Neutrophil (primary cell): ENCODE results near the gene DHPS.
"Not testable (repeated sequence)": the region's sequence is repeated elsewhere in the genome, so short reads cannot be mapped to it uniquely, and the experiment has no call there.

Source experiments
- H3K27ac ChIP-seq: fragments of 200-600 bp; sonication (generic); 2 replicates; pipeline ENCODE4 v1.5.1; 2016; ENCODE audit warnings: mild to moderate bottlenecking, moderate library complexity
- H3K27me3 ChIP-seq: fragments of 200-600 bp; sonication (generic); 2 replicates; pipeline ENCODE4 v1.6.0; 2016; ENCODE audit warnings: mild to moderate bottlenecking
- H3K36me3 ChIP-seq: fragments of 200-600 bp; sonication (generic); 2 replicates; pipeline ENCODE4 v1.5.1; 2017
- H3K4me1 ChIP-seq, 2 experiments: fragments of 200-600 bp in 1 of 2; sonication (generic) in 1 of 2; 1 replicate in 1 of 2; 2 replicates in 1 of 2; pipeline versions ENCODE4 v1.5.1 to v1.6.1; 2013 to 2016; ENCODE audit warnings: low read depth in 1 of 2, low read length in 1 of 2, mild to moderate bottlenecking in 1 of 2, moderate library complexity in 1 of 2; ENCODE audit not compliant: control insufficient read depth in 1 of 2, insufficient read depth in 1 of 2
- H3K4me3 ChIP-seq, 2 experiments: fragments of 200-600 bp in 1 of 2; sonication (generic) in 1 of 2; 1 replicate in 1 of 2; 2 replicates in 1 of 2; pipeline ENCODE4 v1.5.1; 2013 to 2016; ENCODE audit warnings: low read depth in 1 of 2, low read length in 1 of 2, mild to moderate bottlenecking in 1 of 2, moderate library complexity in 1 of 2
- H3K9me3 ChIP-seq: fragments of 200-600 bp; sonication (generic); 2 replicates; pipeline ENCODE4 v1.5.1; 2016
- CTCF ChIP-seq: fragments of 200-600 bp; sonication (generic); IDR thresholded peaks from 2 replicates; pipeline ENCODE4 v1.5.1; 2016; ENCODE audit warnings: antibody characterized with exemption

DHPS gene

GRCh38 chr19:12647490-12648071 lies 34.1 kb downstream of the DHPS start:
- no peak for TF ChIP-seq CTCF
- peaks cover 13 to 22% of the 10 kb centered on the region in 2 experiments for H3K4me1 ChIP-seq
- peaks cover 88% of the 10 kb centered on the region for H3K36me3 ChIP-seq
- no peak overlapping the region for H3K27ac ChIP-seq
- no peaks in the 10 kb centered on the region for H3K9me3 ChIP-seq
- no peaks in the 10 kb centered on the region for H3K27me3 ChIP-seq
- H3K4me3 ChIP-seq = peak overlapping the region in 1 of 2 experiments; percentile 37

- Histone ChIP-seq H3K27ac (no peak overlapping the region), H3K9me3 (no peaks in the 10 kb centered on the region), H3K36me3 (peaks cover 83% of the 10 kb centered on the region), H3K4me1 (peaks cover 13 to 22% of the 10 kb centered on the region in 2 experiments), H3K4me3 (no peak overlapping the region), H3K27me3 (no peaks in the 10 kb centered on the region)
- TF ChIP-seq CTCF = no peak
These were observed 34.6 kb downstream of the DHPS start for GRCh38 chr19:12647047-12647446.

GRCh38 chr19:12646551-12646950 lies 35.1 kb downstream of the DHPS start:
- Histone ChIP-seq H3K27me3 (no peaks in the 10 kb centered on the region), H3K4me1 (peaks cover 13 to 22% of the 10 kb centered on the region in 2 experiments), H3K9me3 (no peaks in the 10 kb centered on the region), H3K27ac (peak overlapping the region; percentile 22), H3K36me3 (peaks cover 78% of the 10 kb centered on the region), H3K4me3 (no peak overlapping the region)
- TF ChIP-seq CTCF = no peak

GRCh38 chr19:12643716-12644115 lies 38.0 kb downstream of the DHPS start:
- peaks cover 53% of the 10 kb centered on the region for H3K36me3 ChIP-seq
- H3K4me1 ChIP-seq = peaks cover 23 to 30% of the 10 kb centered on the region in 2 experiments
- H3K9me3 ChIP-seq, H3K27ac ChIP-seq, H3K4me3 ChIP-seq, H3K27me3 ChIP-seq: not testable (repeated sequence)

GRCh38 chr19:12642506-12642905 lies 39.2 kb downstream of the DHPS start:
- H3K9me3 ChIP-seq = no peaks in the 10 kb centered on the region
- peaks cover 43% of the 10 kb centered on the region for H3K36me3 ChIP-seq
- H3K4me1 ChIP-seq = peaks cover 16 to 23% of the 10 kb centered on the region in 2 experiments
- no peak for TF ChIP-seq CTCF
- no peak overlapping the region for H3K4me3 ChIP-seq
- H3K27me3 ChIP-seq = no peaks in the 10 kb centered on the region
- H3K27ac ChIP-seq = no peak overlapping the region

- no peaks in the 10 kb centered on the region for H3K27me3 ChIP-seq
- H3K4me3 ChIP-seq = no peak overlapping the region
- TF ChIP-seq CTCF = no peak
- peaks cover 37% of the 10 kb centered on the region for H3K36me3 ChIP-seq
- H3K27ac ChIP-seq = no peak overlapping the region
- peaks cover 13 to 16% of the 10 kb centered on the region in 2 experiments for H3K4me1 ChIP-seq
- no peaks in the 10 kb centered on the region for H3K9me3 ChIP-seq
These were observed 40.2 kb downstream of the DHPS start for GRCh38 chr19:12641456-12641855.
